Measurements from ENCODE around the gene VAMP1.

The VAMP1 gene

DNA sequence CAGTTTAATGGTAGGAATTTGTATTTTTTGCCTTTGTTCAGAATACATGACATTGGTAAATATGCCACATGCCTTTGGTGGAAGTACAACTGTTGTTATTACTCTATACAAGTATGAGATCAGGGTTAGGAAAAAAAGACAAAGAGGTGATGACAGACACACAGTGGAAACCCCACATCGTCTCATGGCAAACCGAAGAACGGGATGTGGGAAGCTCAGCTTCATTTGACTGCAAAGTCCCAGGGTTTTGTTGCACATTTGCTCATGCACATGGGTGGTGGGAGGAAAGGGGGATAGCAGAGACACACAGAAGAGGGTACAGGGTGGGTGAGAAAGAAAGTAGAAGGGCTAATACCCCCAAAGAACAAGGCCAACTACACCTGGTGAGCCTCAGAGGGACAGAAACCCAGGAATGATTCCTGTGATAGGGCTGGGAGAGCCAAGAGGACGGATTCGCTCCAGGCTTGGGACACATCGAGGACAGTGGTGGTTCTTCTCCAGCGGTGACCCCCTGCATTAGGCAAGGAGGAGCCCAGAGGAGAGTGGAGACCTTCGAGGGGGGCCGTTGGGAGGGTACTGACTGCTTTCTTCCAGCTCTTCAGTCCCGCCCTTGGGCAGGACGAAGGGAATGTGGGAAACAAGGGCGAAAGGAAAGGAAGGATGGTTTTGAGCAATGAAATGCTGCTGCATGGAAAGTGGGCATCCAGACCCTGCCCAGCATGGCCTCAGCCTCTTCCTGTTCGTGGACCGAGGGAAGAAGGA lies 8.1 kb downstream of the VAMP1 start:
- peaks cover 54% of the 10 kb centered on the region for H3K36me3 ChIP-seq (ENCODE audit: control insufficient read depth, insufficient read depth, low read length)
- no peaks in the 10 kb centered on the region for H3K9me3 ChIP-seq (ENCODE audit: control insufficient read depth, low read length)
- no peak overlapping the region for H3K27ac ChIP-seq (ENCODE audit: low read depth, low read length, severe bottlenecking)
- no peak overlapping the region for H3K4me3 ChIP-seq (ENCODE audit: extremely low read depth, insufficient read depth, low read length, poor library complexity, severe bottlenecking)
- no peaks in the 10 kb centered on the region for H3K4me1 ChIP-seq (ENCODE audit: control insufficient read depth, insufficient read depth, low read length, poor library complexity, severe bottlenecking)
- WGBS, 2 experiments (ENCODE audit: insufficient coverage in 2 of 2) = 95% methylated on average over 14 of the region's 14 CpGs

GRCh38 chr12:6461401-6462233 lies 8.9 kb downstream of the VAMP1 start:
- 89 to 96% methylated on average over 7 to 9 of the region's 15 CpGs for WGBS, 2 experiments (ENCODE audit: insufficient coverage in 2 of 2)

GRCh38 chr12:6460751-6461371 lies 9.6 kb downstream of the VAMP1 start:
- Histone ChIP-seq H3K27ac (ENCODE audit: low read depth, low read length, severe bottlenecking) (no peak overlapping the region), H3K9me3 (ENCODE audit: control insufficient read depth, low read length) (no peaks in the 10 kb centered on the region), H3K4me1 (ENCODE audit: control insufficient read depth, insufficient read depth, low read length, poor library complexity, severe bottlenecking) (no peaks in the 10 kb centered on the region), H3K4me3 (ENCODE audit: extremely low read depth, insufficient read depth, low read length, poor library complexity, severe bottlenecking) (no peak overlapping the region), H3K36me3 (ENCODE audit: control insufficient read depth, insufficient read depth, low read length) (peaks cover 50% of the 10 kb centered on the region)
- 92 to 99% methylated on average over 9 to 10 of the region's 10 CpGs for WGBS, 2 experiments (ENCODE audit: insufficient coverage in 2 of 2)

More at GRCh38 chr12:6461401-6462233, 8.9 kb downstream of the VAMP1 start:
- Histone ChIP-seq H3K4me3 (ENCODE audit: extremely low read depth, insufficient read depth, low read length, poor library complexity, severe bottlenecking) (no peak overlapping the region), H3K9me3 (ENCODE audit: control insufficient read depth, low read length) (no peaks in the 10 kb centered on the region), H3K27ac (ENCODE audit: low read depth, low read length, severe bottlenecking) (no peak overlapping the region), H3K36me3 (ENCODE audit: control insufficient read depth, insufficient read depth, low read length) (peaks cover 53% of the 10 kb centered on the region), H3K4me1 (ENCODE audit: control insufficient read depth, insufficient read depth, low read length, poor library complexity, severe bottlenecking) (no peaks in the 10 kb centered on the region)

DNA sequence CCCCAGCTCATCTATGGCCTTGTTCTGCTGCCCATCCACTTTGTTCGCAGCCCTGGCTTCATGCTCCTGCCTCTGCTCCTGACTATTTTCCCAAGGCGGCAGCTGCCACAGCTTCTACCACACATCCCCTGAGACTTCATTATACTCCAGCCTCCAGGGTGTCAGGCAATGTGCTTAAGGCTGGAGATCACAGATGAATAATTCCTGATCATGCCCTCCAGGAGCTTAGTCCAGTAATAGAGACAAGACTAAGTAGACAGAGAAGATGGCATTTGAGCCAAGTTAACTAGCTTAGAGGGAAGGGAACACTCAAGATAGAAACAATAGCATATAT lies 11.5 kb downstream of the VAMP1 start:
- H3K9me3 ChIP-seq (ENCODE audit: control insufficient read depth, low read length) = no peaks in the 10 kb centered on the region
- H3K27ac ChIP-seq (ENCODE audit: low read depth, low read length, severe bottlenecking) = no peak overlapping the region
- peaks cover 35% of the 10 kb centered on the region for H3K36me3 ChIP-seq (ENCODE audit: control insufficient read depth, insufficient read depth, low read length)
- H3K4me1 ChIP-seq (ENCODE audit: control insufficient read depth, insufficient read depth, low read length, poor library complexity, severe bottlenecking) = no peaks in the 10 kb centered on the region
- 90 to 92% methylated on average over 2 of the region's 2 CpGs for WGBS, 2 experiments (ENCODE audit: insufficient coverage in 2 of 2)
- no peak overlapping the region for H3K4me3 ChIP-seq (ENCODE audit: extremely low read depth, insufficient read depth, low read length, poor library complexity, severe bottlenecking)

DNA sequence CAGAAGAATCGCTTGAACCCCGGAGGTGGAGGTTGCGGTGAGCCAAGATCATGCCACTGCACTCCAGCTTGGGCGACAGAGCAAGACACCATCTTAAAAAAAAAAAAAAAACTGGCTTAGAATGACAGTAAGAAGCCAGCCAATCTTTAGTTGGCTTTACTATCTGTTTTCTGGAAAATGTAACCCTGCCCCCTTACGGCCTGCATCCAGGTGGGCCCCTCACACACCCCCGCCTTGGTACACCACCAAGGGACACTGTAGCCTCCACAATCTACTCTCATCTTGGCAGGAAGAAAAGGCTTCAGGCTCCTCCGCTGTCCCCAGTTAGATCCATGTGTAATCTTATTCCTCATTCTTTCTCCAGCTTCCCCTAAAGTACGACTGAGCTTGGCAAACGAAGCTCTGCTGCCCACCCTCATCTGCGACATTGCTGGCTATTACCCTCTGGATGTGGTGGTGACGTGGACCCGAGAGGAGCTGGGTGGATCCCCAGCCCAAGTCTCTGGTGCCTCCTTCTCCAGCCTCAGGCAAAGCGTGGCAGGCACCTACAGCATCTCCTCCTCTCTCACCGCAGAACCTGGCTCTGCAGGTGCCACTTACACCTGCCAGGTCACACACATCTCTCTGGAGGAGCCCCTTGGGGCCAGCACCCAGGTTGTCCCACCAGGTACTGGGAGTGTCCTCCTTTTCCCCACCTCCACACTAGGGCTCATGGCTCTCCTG lies 12.0 kb downstream of the VAMP1 start:
- Histone ChIP-seq H3K9me3 (ENCODE audit: control insufficient read depth, low read length) (no peaks in the 10 kb centered on the region), H3K4me3 (ENCODE audit: extremely low read depth, insufficient read depth, low read length, poor library complexity, severe bottlenecking) (no peak overlapping the region), H3K36me3 (ENCODE audit: control insufficient read depth, insufficient read depth, low read length) (peaks cover 30% of the 10 kb centered on the region), H3K27ac (ENCODE audit: low read depth, low read length, severe bottlenecking) (no peak overlapping the region), H3K4me1 (ENCODE audit: control insufficient read depth, insufficient read depth, low read length, poor library complexity, severe bottlenecking) (no peaks in the 10 kb centered on the region)
- 90 to 92% methylated on average over 11 to 13 of the region's 14 CpGs for WGBS, 2 experiments (ENCODE audit: insufficient coverage in 2 of 2)

- WGBS, 2 experiments (ENCODE audit: insufficient coverage in 2 of 2) = 93 to 95% methylated on average over 9 to 11 of the region's 12 CpGs
- H3K9me3 ChIP-seq (ENCODE audit: control insufficient read depth, low read length) = no peaks in the 10 kb centered on the region
- H3K4me3 ChIP-seq (ENCODE audit: extremely low read depth, insufficient read depth, low read length, poor library complexity, severe bottlenecking) = no peak overlapping the region
- no peak overlapping the region for H3K27ac ChIP-seq (ENCODE audit: low read depth, low read length, severe bottlenecking)
- peaks cover under 1% of the 10 kb centered on the region for H3K4me1 ChIP-seq (ENCODE audit: control insufficient read depth, insufficient read depth, low read length, poor library complexity, severe bottlenecking)
- H3K36me3 ChIP-seq (ENCODE audit: control insufficient read depth, insufficient read depth, low read length) = peaks cover 20% of the 10 kb centered on the region
Measured at GRCh38 chr12:6457220-6457945, 13.1 kb downstream of the VAMP1 start.

GRCh38 chr12:6452944-6453630 lies 17.4 kb downstream of the VAMP1 start:
- no peak overlapping the region for H3K4me3 ChIP-seq (ENCODE audit: extremely low read depth, insufficient read depth, low read length, poor library complexity, severe bottlenecking)
- H3K27ac ChIP-seq (ENCODE audit: low read depth, low read length, severe bottlenecking) = no peak overlapping the region
- H3K4me1 ChIP-seq (ENCODE audit: control insufficient read depth, insufficient read depth, low read length, poor library complexity, severe bottlenecking) = peaks cover 17% of the 10 kb centered on the region
- no peaks in the 10 kb centered on the region for H3K36me3 ChIP-seq (ENCODE audit: control insufficient read depth, insufficient read depth, low read length)
- no peaks in the 10 kb centered on the region for H3K9me3 ChIP-seq (ENCODE audit: control insufficient read depth, low read length)
- 94 to 95% methylated on average over 15 to 17 of the region's 17 CpGs for WGBS, 2 experiments (ENCODE audit: insufficient coverage in 2 of 2)

DNA sequence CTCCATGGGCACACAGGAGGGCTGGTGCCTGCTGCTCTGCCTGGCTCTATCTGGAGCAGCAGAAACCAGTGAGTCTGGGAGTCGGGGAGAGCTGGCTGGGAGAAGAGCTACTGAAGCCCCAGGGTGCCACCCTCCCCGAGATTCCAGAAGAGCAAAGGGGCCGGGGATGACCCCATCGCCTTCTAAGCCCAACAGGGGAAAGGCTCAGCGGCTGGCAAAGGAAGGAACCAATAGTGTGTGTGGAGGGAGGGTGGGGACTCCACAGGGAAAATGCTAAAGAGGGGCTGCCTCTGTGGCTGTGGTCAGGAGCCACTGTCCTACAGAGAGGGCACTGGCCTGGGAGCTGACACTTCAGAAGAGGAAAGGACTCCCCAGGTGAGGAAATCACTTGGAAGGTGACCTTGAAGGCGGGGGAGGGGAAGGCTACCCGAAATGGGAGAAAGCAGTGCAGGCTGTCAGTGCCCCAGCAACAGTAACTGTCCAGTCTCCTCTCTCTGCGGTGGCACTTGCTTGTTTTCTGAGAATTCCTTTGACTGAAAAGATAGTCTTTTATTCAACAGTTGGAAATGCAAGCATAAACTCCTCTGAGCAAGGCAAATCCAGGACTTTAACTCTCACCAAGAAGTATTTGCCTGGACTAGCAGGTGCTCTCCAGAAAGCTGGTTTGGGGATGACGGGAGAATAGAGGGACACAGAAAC lies 18.1 kb downstream of the VAMP1 start:
- 57 to 61% methylated on average over 5 to 7 of the region's 9 CpGs for WGBS, 2 experiments (ENCODE audit: insufficient coverage in 2 of 2)
- no peak overlapping the region for H3K4me3 ChIP-seq (ENCODE audit: extremely low read depth, insufficient read depth, low read length, poor library complexity, severe bottlenecking)

More for the DNA sequence above, 18.1 kb downstream of the VAMP1 start:
- Histone ChIP-seq H3K9me3 (ENCODE audit: control insufficient read depth, low read length) (no peaks in the 10 kb centered on the region), H3K36me3 (ENCODE audit: control insufficient read depth, insufficient read depth, low read length) (no peaks in the 10 kb centered on the region), H3K27ac (ENCODE audit: low read depth, low read length, severe bottlenecking) (peak overlapping the region; percentile 83), H3K4me1 (ENCODE audit: control insufficient read depth, insufficient read depth, low read length, poor library complexity, severe bottlenecking) (peaks cover 17% of the 10 kb centered on the region)

Measured in mesodermal cell (in vitro differentiated cells).